NCI-H345 treated with DMSO at 0.1 percent for 48 hours (cell line): ENCODE results near the gene CFAP43.

ENCODE experiments used
- DNase-seq: peaks from one replicate; lab custom pipeline; 2025; ENCODE audit not compliant: unreplicated experiment; lab: John Stamatoyannopoulos, UW

Gene CFAP43

GRCh38 chr10:104231784-104232612 is at the start of gene CFAP43:
Gene CFAP43, minus strand, starts transcription at chr10:104232364. Its CDS starts 118 bp downstream, at chr10:104232246.
- DNase-seq = peak; percentile 72

- peak; percentile 73 for DNase-seq
These were observed 49.5 kb upstream of the CFAP43 start for GRCh38 chr10:104281694-104282093.

GRCh38 chr10:104279550-104280259 is 47.5 kb upstream of the CFAP43 start:
- DNase-seq = no peak

- peak; percentile 37 for DNase-seq
These were observed 45.6 kb upstream of the CFAP43 start for GRCh38 chr10:104277785-104278184.

- no peak for DNase-seq
These were observed 44.0 kb upstream of the CFAP43 start for GRCh38 chr10:104276192-104276591.

GRCh38 chr10:104274762-104275721 is 42.9 kb upstream of the CFAP43 start:
- DNase-seq = no peak

- DNase-seq = no peak
These were observed 41.9 kb upstream of the CFAP43 start for GRCh38 chr10:104273899-104274575.

- no peak for DNase-seq
These were observed 41.1 kb upstream of the CFAP43 start for GRCh38 chr10:104273286-104273685.

- DNase-seq = peak; percentile 85
These were observed 36.8 kb upstream of the CFAP43 start, which contains the start of gene GSTO2 for GRCh38 chr10:104268713-104269645. Gene GSTO2, plus strand, starts transcription at chr10:104269184. Its CDS starts 5,732 bp downstream, at chr10:104274916.

- DNase-seq = no peak
These were observed 36.2 kb upstream of the CFAP43 start for GRCh38 chr10:104268405-104268712.

- no peak for DNase-seq
These were observed 35.7 kb upstream of the CFAP43 start for GRCh38 chr10:104267721-104268404.

GRCh38 chr10:104264783-104265182 is 32.6 kb upstream of the CFAP43 start:
- no peak for DNase-seq

GRCh38 chr10:104262055-104262454 is 29.9 kb upstream of the CFAP43 start:
- no peak for DNase-seq

GRCh38 chr10:104260775-104261115 is 28.6 kb upstream of the CFAP43 start:
- DNase-seq = no peak

GRCh38 chr10:104259999-104260774 is 28.0 kb upstream of the CFAP43 start:
- DNase-seq = no peak

GRCh38 chr10:104259456-104259855 is 27.3 kb upstream of the CFAP43 start:
- DNase-seq = no peak

- no peak for DNase-seq
These were observed 26.0 kb upstream of the CFAP43 start for GRCh38 chr10:104258209-104258608.

- no peak for DNase-seq
These were observed 25.1 kb upstream of the CFAP43 start for GRCh38 chr10:104257235-104257634.
